ENCODE measurements around the gene STX4. TPM values are rescaled to one million over a fixed set of nuclear protein-coding genes. Genes with fewer than 3 reads are reported as not detected.
"Not testable (repeated sequence)": the region's sequence is repeated elsewhere in the genome, so short reads cannot be mapped to it uniquely, and the experiment has no call there.

STX4 gene
- polyA plus RNA-seq, 1 donor (not counting 4 experiments of a cell fraction or from before 2014, with no cell fraction given) = 43.6 TPM

DNA sequence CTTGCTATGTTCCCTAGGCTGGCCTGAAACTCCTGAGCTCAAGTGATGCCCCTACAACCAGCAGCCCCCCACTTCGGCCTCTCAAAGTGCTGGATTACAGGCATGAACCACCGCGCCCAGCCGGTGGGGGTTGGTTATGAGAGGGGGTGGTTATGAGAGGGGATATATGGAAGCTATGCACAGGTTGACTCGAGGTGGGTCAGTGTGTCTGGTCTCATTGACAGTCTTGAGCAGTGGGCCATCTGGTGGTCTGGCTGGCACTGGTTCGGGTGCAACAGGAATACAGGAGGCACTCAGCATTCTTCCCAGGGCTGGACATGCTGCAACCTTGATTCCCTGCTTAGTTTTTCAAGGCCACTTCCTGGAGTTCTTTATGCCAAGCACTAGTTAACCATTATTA lies 17.3 kb upstream of the STX4 start:
- Histone ChIP-seq H3K36me3 (ENCODE audit: control insufficient read depth in 2 of 2, extremely low read depth in 1 of 2, insufficient read depth in 2 of 2, low read length in 2 of 2) (no peaks in the 10 kb centered on the region), H3K27ac (ENCODE audit: control insufficient read depth, insufficient read depth, low read length) (no peak overlapping the region), H3K4me3 (ENCODE audit: control insufficient read depth in 2 of 3, extremely low read depth in 1 of 3, insufficient read depth in 2 of 3, low read depth in 1 of 3, low read length in 3 of 3) (no peak overlapping the region), H3K9me1 (ENCODE audit: control insufficient read depth, extremely low read depth, insufficient read depth, low read length) (no peaks in the 10 kb centered on the region), H3K9me3 (ENCODE audit: control insufficient read depth, low read depth, low read length) (no peaks in the 10 kb centered on the region), H3K79me2 (ENCODE audit: control insufficient read depth, insufficient read depth, low read length) (no peaks in the 10 kb centered on the region), H3K4me1 (ENCODE audit: control insufficient read depth, extremely low read depth, insufficient read depth, low read length) (no peaks in the 10 kb centered on the region), H3K9ac (ENCODE audit: control insufficient read depth, extremely low read depth, insufficient read depth, low read length) (no peak overlapping the region), H4K20me1 (ENCODE audit: control insufficient read depth, extremely low read depth, insufficient read depth, low read length) (no peaks in the 10 kb centered on the region), H3K27me3 (ENCODE audit: control insufficient read depth, extremely low read depth, insufficient read depth, low read length) (peaks cover 15% of the 10 kb centered on the region), H3K4me2 (ENCODE audit: control insufficient read depth, extremely low read depth, insufficient read depth, low read depth, low read length) (no peak overlapping the region), H2AFZ (ENCODE audit: control insufficient read depth, low read length) (no peak overlapping the region)
- TF ChIP-seq EZH2 (IDR thresholded peaks at IDR 0.05; ENCODE audit: low read length) = no peak
- TF ChIP-seq, protein P1, sequence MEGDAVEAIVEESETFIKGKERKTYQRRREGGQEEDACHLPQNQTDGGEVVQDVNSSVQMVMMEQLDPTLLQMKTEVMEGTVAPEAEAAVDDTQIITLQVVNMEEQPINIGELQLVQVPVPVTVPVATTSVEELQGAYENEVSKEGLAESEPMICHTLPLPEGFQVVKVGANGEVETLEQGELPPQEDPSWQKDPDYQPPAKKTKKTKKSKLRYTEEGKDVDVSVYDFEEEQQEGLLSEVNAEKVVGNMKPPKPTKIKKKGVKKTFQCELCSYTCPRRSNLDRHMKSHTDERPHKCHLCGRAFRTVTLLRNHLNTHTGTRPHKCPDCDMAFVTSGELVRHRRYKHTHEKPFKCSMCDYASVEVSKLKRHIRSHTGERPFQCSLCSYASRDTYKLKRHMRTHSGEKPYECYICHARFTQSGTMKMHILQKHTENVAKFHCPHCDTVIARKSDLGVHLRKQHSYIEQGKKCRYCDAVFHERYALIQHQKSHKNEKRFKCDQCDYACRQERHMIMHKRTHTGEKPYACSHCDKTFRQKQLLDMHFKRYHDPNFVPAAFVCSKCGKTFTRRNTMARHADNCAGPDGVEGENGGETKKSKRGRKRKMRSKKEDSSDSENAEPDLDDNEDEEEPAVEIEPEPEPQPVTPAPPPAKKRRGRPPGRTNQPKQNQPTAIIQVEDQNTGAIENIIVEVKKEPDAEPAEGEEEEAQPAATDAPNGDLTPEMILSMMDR (optimal IDR thresholded peaks at IDR 0.05 in 1 of 3, IDR thresholded peaks at IDR 0.05 in 1 of 3, conservative IDR thresholded peaks at IDR 0.05 in 1 of 3; ENCODE audit: extremely low read depth in 1 of 3, insufficient read depth in 2 of 3, low read length in 3 of 3) = peak in 1 of 3 experiments; percentile 40
- FAIRE-seq (no peak), DNase-seq (ENCODE audit: low read depth, low spot score) (no peak)
- dilution Hi-C loops (cut with MboI; ENCODE audit: extremely low pct_ligation_motif_present, low sequenced_read_pairs) = no loop called here

DNA sequence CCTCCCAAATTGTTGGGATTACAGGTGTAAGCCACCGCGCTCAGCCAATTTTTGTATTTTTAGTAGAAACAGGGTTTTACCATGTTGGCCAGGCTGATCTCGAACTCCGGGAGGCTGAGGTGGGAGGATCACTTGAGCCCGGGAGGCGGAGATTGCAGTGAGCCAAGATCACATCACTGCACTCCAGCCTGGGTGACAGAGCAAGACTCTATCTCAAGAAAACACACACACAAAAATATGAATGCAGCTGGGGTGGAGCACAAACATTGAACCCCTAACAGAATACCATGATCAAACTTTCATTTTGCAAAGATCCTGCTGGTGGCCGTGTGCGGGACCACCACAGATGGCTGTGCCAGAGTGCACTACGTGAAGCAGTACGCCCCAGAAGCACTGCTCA lies 15.6 kb upstream of the STX4 start:
- dilution Hi-C loops (cut with MboI; ENCODE audit: extremely low pct_ligation_motif_present, low sequenced_read_pairs); H3K9ac ChIP-seq (ENCODE audit: control insufficient read depth, extremely low read depth, insufficient read depth, low read length); H3K79me2 ChIP-seq (ENCODE audit: control insufficient read depth, insufficient read depth, low read length); H4K20me1 ChIP-seq (ENCODE audit: control insufficient read depth, extremely low read depth, insufficient read depth, low read length); H3K27me3 ChIP-seq (ENCODE audit: control insufficient read depth, extremely low read depth, insufficient read depth, low read length); H3K4me1 ChIP-seq (ENCODE audit: control insufficient read depth, extremely low read depth, insufficient read depth, low read length); H3K36me3 ChIP-seq (ENCODE audit: control insufficient read depth in 2 of 2, extremely low read depth in 1 of 2, insufficient read depth in 2 of 2, low read length in 2 of 2); H3K9me3 ChIP-seq (ENCODE audit: control insufficient read depth, low read depth, low read length); H2AFZ ChIP-seq (ENCODE audit: control insufficient read depth, low read length); H3K27ac ChIP-seq (ENCODE audit: control insufficient read depth, insufficient read depth, low read length); H3K9me1 ChIP-seq (ENCODE audit: control insufficient read depth, extremely low read depth, insufficient read depth, low read length); H3K4me2 ChIP-seq (ENCODE audit: control insufficient read depth, extremely low read depth, insufficient read depth, low read depth, low read length); H3K4me3 ChIP-seq (ENCODE audit: control insufficient read depth in 2 of 3, extremely low read depth in 1 of 3, insufficient read depth in 2 of 3, low read depth in 1 of 3, low read length in 3 of 3); DNase-seq (ENCODE audit: low read depth, low spot score); FAIRE-seq: not testable (repeated sequence)

DNA sequence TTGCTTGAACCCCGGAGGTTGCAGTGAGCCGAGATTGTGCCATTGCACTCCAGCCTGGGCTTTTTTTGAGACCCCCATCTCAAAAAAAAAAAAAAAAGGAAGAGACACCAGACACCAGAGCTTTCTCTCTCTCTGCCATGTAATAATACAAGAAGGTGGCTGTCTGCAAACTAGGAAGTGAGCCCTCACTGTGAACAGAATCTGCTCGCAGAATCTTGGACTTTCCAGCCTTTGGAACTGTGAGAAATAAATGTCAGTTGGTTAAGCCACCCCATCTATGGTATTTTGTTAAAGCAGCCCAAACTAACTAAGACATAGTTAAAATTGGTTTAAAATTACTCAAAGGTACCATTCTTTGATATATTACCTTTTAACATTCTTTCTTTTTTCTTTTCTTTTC lies 12.8 kb upstream of the STX4 start:
- Histone ChIP-seq H3K4me3 (ENCODE audit: control insufficient read depth in 2 of 3, extremely low read depth in 1 of 3, insufficient read depth in 2 of 3, low read depth in 1 of 3, low read length in 3 of 3) (no peak overlapping the region), H3K9me3 (ENCODE audit: control insufficient read depth, low read depth, low read length) (no peaks in the 10 kb centered on the region), H3K79me2 (ENCODE audit: control insufficient read depth, insufficient read depth, low read length) (no peaks in the 10 kb centered on the region), H3K27ac (ENCODE audit: control insufficient read depth, insufficient read depth, low read length) (no peak overlapping the region), H4K20me1 (ENCODE audit: control insufficient read depth, extremely low read depth, insufficient read depth, low read length) (no peaks in the 10 kb centered on the region), H3K36me3 (ENCODE audit: control insufficient read depth in 2 of 2, extremely low read depth in 1 of 2, insufficient read depth in 2 of 2, low read length in 2 of 2) (no peaks in the 10 kb centered on the region), H2AFZ (ENCODE audit: control insufficient read depth, low read length) (no peak overlapping the region), H3K27me3 (ENCODE audit: control insufficient read depth, extremely low read depth, insufficient read depth, low read length) (no peaks in the 10 kb centered on the region), H3K9ac (ENCODE audit: control insufficient read depth, extremely low read depth, insufficient read depth, low read length) (no peak overlapping the region), H3K4me1 (ENCODE audit: control insufficient read depth, extremely low read depth, insufficient read depth, low read length) (no peaks in the 10 kb centered on the region), H3K4me2 (ENCODE audit: control insufficient read depth, extremely low read depth, insufficient read depth, low read depth, low read length) (no peak overlapping the region), H3K9me1 (ENCODE audit: control insufficient read depth, extremely low read depth, insufficient read depth, low read length) (no peaks in the 10 kb centered on the region)
- TF ChIP-seq, protein P1 (optimal IDR thresholded peaks at IDR 0.05 in 1 of 3, IDR thresholded peaks at IDR 0.05 in 1 of 3, conservative IDR thresholded peaks at IDR 0.05 in 1 of 3; ENCODE audit: extremely low read depth in 1 of 3, insufficient read depth in 2 of 3, low read length in 3 of 3) = no peak
- TF ChIP-seq EZH2 (IDR thresholded peaks at IDR 0.05; ENCODE audit: low read length) = no peak
- DNase-seq (ENCODE audit: low read depth, low spot score) (no peak), FAIRE-seq (no peak)
- dilution Hi-C loops (cut with MboI; ENCODE audit: extremely low pct_ligation_motif_present, low sequenced_read_pairs) = no loop called here
